ENCODE measurements around the gene CNBP. TPM values are rescaled to one million over a fixed set of nuclear protein-coding genes. Genes with fewer than 3 reads are reported as not detected.

CNBP gene
- total and polyA plus RNA-seq, 2 of the 13 experiments (the other 11 are each of a cell fraction or from before 2014, with no cell fraction given) = 282 to 354 TPM

DNA sequence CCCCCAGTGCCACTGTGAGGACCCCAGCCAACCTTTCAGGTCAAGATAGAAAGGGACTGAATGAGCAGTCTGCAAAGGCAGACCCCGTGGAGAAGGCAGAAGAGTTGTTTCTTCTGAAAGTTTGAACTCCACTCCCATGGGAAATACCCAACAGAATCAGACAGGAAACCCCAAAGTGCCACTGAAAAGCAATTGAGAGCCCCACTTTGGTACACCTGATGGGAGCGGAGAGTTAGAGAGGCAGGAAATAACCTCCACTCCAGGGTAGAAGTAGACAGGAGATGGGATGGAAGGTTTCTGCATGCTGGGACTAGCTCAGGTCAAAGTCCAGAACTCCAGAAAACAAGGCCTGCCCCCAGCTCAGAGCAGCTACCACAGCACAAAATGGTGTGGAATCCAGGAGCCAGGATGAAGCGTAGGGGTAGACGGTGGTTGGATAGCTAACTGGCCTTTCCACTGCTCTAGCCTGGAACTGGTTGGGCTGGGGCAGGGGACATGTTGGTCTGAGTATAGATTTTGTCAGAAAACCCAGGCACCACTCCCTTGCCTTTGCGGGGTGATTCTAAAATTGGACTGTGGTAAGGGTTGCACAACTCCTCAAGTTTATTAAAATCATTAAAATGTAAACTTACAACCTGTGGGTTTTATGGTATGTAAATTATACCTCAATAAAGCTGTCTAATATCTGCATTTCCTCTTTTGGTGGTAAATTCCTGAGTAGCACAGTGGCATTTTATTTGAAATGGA lies 60.2 kb downstream of the CNBP start (continued):
- TF ChIP-seq ZNF441 (CRISPR knock-in tag; IDR thresholded peaks at IDR 0.05; ENCODE audit: borderline replicate concordance) = 0 out of 2 replicates have a peak, but pooled peaks have one; percentile 12
- peak; percentile 71 for TF ChIP-seq POLR2AphosphoS5 (IDR thresholded peaks at IDR 0.05; ENCODE audit: low read depth, low read length)
- no peak for TF ChIP-seq ZFP41 (CRISPR knock-in tag; IDR thresholded peaks at IDR 0.05; ENCODE audit: borderline replicate concordance)
- TF ChIP-seq BRD4 (CRISPR knock-in tag; IDR thresholded peaks at IDR 0.05) = peak; percentile 21; the same call in 1 of the 2 replicates
- TF ChIP-seq, protein P1, sequence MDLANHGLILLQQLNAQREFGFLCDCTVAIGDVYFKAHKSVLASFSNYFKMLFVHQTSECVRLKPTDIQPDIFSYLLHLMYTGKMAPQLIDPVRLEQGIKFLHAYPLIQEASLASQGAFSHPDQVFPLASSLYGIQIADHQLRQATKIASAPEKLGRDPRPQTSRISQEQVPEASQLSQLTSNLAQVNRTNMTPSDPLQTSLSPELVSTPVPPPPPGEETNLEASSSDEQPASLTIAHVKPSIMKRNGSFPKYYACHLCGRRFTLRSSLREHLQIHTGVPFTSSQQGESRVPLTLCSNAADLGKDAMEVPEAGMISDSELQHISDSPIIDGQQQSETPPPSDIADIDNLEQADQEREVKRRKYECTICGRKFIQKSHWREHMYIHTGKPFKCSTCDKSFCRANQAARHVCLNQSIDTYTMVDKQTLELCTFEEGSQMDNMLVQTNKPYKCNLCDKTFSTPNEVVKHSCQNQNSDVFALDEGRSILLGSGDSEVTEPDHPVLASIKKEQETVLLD (CRISPR knock-in tag; IDR thresholded peaks at IDR 0.05; ENCODE audit: low read depth) = no peak
- TF ChIP-seq SOX6 (IDR thresholded peaks at IDR 0.05) = no peak
- TF ChIP-seq SOX6 (CRISPR knock-in tag; IDR thresholded peaks at IDR 0.05) = peak; percentile 33; the same call in 1 of the 2 replicates
- no peak for TF ChIP-seq ZNF607 (CRISPR knock-in tag; IDR thresholded peaks at IDR 0.05; ENCODE audit: borderline replicate concordance)
- no peak for TF ChIP-seq RFX5 (IDR thresholded peaks at IDR 0.05; ENCODE audit: low read depth, low read length)
- TF ChIP-seq, protein P2, sequence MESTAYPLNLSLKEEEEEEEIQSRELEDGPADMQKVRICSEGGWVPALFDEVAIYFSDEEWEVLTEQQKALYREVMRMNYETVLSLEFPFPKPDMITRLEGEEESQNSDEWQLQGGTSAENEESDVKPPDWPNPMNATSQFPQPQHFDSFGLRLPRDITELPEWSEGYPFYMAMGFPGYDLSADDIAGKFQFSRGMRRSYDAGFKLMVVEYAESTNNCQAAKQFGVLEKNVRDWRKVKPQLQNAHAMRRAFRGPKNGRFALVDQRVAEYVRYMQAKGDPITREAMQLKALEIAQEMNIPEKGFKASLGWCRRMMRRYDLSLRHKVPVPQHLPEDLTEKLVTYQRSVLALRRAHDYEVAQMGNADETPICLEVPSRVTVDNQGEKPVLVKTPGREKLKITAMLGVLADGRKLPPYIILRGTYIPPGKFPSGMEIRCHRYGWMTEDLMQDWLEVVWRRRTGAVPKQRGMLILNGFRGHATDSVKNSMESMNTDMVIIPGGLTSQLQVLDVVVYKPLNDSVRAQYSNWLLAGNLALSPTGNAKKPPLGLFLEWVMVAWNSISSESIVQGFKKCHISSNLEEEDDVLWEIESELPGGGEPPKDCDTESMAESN (CRISPR knock-in tag; conservative IDR thresholded peaks at IDR 0.05) = no peak
- TF ChIP-seq MTF2 (CRISPR knock-in tag; IDR thresholded peaks at IDR 0.05; ENCODE audit: borderline replicate concordance) = no peak
- TF ChIP-seq, protein P3, sequence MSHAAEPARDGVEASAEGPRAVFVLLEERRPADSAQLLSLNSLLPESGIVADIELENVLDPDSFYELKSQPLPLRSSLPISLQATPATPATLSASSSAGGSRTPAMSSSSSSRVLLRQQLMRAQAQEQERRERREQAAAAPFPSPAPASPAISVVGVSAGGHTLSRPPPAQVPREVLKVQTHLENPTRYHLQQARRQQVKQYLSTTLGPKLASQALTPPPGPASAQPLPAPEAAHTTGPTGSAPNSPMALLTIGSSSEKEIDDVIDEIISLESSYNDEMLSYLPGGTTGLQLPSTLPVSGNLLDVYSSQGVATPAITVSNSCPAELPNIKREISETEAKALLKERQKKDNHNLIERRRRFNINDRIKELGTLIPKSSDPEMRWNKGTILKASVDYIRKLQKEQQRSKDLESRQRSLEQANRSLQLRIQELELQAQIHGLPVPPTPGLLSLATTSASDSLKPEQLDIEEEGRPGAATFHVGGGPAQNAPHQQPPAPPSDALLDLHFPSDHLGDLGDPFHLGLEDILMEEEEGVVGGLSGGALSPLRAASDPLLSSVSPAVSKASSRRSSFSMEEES (CRISPR knock-in tag; IDR thresholded peaks at IDR 0.05) = 0 out of 2 replicates have a peak, but pooled peaks have one; percentile 22
- TF ChIP-seq ZNF841 (CRISPR knock-in tag; IDR thresholded peaks at IDR 0.05; ENCODE audit: borderline replicate concordance) = no peak
- peak; percentile 33; the same call in 1 of the 2 replicates for TF ChIP-seq MYC (CRISPR knock-in tag; IDR thresholded peaks at IDR 0.05; ENCODE audit: borderline replicate concordance)
- no peak for TF ChIP-seq ZNF577 (CRISPR knock-in tag; IDR thresholded peaks at IDR 0.05; ENCODE audit: borderline replicate concordance, low read depth)
- 0 out of 2 replicates have a peak, but pooled peaks have one; percentile 27 for TF ChIP-seq BCL6 (CRISPR knock-in tag; IDR thresholded peaks at IDR 0.05)
- peak; percentile 45; the same call in 1 of the 2 replicates for TF ChIP-seq SOX5 (CRISPR knock-in tag; IDR thresholded peaks at IDR 0.05; ENCODE audit: borderline replicate concordance)
- TF ChIP-seq HOXA7 (CRISPR knock-in tag; IDR thresholded peaks at IDR 0.05) = no peak
- TF ChIP-seq, protein P4, sequence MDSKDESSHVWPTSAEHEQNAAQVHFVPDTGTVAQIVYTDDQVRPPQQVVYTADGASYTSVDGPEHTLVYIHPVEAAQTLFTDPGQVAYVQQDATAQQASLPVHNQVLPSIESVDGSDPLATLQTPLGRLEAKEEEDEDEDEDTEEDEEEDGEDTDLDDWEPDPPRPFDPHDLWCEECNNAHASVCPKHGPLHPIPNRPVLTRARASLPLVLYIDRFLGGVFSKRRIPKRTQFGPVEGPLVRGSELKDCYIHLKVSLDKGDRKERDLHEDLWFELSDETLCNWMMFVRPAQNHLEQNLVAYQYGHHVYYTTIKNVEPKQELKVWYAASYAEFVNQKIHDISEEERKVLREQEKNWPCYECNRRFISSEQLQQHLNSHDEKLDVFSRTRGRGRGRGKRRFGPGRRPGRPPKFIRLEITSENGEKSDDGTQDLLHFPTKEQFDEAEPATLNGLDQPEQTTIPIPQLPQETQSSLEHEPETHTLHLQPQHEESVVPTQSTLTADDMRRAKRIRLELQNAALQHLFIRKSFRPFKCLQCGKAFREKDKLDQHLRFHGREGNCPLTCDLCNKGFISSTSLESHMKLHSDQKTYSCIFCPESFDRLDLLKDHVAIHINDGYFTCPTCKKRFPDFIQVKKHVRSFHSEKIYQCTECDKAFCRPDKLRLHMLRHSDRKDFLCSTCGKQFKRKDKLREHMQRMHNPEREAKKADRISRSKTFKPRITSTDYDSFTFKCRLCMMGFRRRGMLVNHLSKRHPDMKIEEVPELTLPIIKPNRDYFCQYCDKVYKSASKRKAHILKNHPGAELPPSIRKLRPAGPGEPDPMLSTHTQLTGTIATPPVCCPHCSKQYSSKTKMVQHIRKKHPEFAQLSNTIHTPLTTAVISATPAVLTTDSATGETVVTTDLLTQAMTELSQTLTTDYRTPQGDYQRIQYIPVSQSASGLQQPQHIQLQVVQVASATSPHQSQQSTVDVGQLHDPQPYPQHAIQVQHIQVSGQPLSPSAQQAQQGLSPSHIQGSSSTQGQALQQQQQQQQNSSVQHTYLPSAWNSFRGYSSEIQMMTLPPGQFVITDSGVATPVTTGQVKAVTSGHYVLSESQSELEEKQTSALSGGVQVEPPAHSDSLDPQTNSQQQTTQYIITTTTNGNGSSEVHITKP (CRISPR knock-in tag; IDR thresholded peaks at IDR 0.05; ENCODE audit: low read depth) = 0 out of 2 replicates have a peak, but pooled peaks have one; percentile 48
- TF ChIP-seq ZNF451 (CRISPR knock-in tag; IDR thresholded peaks at IDR 0.05) = no peak
- TF ChIP-seq RAD51 (IDR thresholded peaks at IDR 0.05; ENCODE audit: borderline replicate concordance) = no peak

Measured in HepG2 (cell line).